ENCODE results near the gene C5AR2.
"Not testable (repeated sequence)": the region's sequence is repeated elsewhere in the genome, so short reads cannot be mapped to it uniquely, and the experiment has no call there.

DNA sequence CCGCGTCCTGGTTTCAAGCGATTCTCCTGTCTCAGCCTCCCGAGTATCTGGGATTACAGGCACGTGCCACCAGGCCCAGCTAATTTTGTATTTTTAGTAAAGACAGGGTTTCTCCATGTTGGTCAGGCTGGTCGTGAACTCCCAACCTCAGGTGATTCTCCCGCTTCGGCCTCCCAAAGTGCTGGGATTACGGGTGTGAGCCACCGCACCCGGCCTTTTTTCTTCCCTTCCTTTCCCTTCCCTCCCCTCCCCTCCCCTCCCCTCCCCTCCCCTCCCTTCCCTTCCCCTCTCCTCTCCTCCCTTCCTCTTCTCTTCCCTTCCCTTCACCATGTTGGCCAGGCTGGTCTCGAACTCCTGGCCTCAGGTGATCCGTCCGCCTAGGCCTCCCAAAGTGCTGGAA lies 31.1 kb upstream of the C5AR2 start:
- TF ChIP-seq, protein P1, sequence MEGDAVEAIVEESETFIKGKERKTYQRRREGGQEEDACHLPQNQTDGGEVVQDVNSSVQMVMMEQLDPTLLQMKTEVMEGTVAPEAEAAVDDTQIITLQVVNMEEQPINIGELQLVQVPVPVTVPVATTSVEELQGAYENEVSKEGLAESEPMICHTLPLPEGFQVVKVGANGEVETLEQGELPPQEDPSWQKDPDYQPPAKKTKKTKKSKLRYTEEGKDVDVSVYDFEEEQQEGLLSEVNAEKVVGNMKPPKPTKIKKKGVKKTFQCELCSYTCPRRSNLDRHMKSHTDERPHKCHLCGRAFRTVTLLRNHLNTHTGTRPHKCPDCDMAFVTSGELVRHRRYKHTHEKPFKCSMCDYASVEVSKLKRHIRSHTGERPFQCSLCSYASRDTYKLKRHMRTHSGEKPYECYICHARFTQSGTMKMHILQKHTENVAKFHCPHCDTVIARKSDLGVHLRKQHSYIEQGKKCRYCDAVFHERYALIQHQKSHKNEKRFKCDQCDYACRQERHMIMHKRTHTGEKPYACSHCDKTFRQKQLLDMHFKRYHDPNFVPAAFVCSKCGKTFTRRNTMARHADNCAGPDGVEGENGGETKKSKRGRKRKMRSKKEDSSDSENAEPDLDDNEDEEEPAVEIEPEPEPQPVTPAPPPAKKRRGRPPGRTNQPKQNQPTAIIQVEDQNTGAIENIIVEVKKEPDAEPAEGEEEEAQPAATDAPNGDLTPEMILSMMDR (IDR thresholded peaks at IDR 0.05; ENCODE audit: low read depth, low read length, poor library complexity, severe bottlenecking), result not testable (repeated sequence)
- TF ChIP-seq EZH2phosphoT487 (IDR thresholded peaks at IDR 0.05; ENCODE audit: borderline replicate concordance, low read length), result not testable (repeated sequence)

Data from DOHH2 (cell line).